CD4-positive, alpha-beta T cell treated with Interleukin-6 for 4 hours (primary cell): ENCODE data around the gene DBP.

Source experiments
- DNase-seq: peaks from one replicate; pipeline ENCODE4 v3.0.0-alpha.2; 2020; ENCODE audit warnings: mixed read lengths

DBP gene

DNA sequence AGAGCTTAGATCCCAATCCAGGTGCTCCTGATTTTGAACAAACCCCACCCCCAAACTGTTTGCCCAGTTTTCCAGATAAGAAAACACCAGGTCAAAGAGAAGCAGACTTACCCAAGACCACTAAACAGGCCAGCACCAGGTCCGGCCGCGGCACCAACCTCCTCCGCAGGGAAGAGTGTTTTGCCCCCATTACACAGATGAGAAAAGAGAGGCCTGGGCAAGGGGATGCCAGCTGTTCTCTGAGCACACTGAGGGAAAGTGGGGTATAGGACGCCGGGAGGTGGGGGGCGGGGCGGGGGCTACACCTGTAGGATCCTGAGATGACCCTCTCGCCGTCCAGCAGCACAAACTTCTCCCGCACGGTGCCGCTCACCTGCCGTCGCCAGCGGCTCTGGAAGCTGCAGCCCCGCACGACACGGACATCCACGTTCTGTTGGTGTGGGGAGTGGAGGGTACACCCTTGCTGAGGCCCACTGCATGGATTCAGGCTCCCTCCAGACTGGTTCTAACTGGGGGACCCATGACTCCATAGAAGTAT, 27.5 kb downstream of the DBP start:
- no peak for DNase-seq

DNA sequence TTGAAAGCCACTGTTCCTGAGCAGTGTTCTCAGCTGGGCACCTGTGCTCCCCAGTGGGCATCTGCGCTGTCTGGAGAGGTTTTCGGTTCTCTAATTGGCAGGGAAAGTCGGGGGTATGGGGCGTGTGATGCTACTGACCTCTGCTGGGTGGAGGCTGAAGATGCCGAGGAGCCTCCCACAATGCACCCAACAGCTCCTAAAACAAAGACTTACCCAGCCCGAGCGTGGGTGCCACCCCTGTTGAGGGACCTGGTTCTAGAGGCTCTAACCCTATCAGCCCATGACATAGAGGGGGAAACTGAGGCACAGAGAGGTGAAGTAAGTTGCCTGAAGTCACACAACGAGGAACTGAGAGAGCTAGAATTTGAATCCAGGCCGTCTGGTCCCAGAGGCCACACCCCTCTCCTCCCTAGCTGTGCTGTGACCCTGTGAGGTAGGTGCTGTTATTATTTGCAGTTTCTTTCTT, 28.3 kb downstream of the DBP start:
- peak; percentile 72 for DNase-seq

DNA sequence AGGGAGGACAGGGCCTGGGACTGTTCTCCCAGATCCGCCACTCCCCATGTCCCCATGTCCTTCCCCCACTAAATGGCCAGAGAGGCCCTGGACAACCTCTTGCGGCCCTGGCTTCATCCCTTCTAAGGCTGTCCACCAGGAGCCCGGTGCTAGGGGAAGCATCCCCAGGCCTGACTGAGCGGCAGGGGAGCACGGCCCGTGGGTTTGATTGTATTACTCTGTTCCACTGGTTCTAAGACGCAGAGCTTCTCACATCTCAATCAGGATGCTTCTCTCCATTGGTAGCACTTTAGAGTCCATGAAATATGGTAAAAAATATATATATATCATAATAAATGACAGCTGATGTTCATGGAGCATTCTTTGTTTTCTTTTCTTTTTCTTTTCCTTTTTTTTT, 29.8 kb downstream of the DBP start:
- no peak for DNase-seq

DNA sequence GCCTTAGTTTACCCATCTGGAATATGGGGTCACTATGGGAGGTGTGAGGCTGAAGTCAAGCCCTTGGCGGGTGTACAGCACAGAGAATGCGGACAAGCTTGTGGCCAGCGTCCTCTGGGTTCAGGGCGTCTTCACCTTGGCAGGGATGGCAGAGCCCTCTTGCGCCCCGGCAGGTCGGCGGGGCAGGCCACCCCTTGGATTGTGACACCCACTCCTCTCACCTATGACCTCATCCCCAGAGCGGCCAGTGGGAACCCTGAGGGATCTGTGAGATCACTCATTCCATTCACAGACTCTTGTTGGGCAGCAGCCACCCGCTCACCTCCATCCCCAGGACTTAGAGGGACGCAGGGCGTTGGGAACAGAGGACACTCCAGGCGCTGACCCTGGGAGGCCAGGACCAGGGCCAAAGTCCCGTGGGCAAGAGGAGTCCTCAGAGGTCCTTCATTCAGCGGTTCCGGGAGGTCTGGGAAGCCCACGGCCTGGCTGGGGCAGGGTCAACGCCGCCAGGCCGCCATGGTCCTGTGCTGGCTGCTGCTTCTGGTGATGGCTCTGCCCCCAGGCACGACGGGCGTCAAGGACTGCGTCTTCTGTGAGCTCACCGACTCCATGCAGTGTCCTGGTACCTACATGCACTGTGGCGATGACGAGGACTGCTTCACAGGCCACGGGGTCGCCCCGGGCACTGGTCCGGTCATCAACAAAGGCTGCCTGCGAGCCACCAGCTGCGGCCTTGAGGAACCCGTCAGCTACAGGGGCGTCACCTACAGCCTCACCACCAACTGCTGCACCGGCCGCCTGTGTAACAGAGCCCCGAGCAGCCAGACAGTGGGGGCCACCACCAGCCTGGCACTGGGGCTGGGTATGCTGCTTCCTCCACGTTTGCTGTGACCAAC, 30.5 kb downstream of the DBP start, which contains the start of gene SPACA4:
TSS of gene SPACA4 (plus strand) at position 280 of the 896 bp plus-strand sequence. CDS start at position 517, 237 bp downstream.
- DNase-seq = no peak

DNA sequence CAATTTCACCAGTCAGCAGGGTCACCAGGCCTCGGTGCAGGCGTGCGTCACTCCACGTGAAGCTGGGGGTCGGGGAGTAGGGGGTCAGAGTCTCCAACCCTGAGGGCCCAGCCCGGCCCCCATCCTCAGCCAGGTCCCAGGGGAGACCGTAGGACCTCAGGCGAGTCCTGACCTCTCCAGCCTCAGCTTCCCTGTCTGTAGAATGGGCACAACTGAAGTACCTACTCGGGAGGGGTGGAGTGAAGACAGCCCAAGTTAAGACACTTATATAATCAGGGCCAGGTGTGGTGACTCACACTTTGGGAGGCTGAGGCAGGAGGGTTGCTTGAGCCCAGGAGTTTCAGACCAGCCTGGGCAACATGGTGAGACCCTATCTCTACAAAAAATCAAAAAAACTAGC, 33.3 kb downstream of the DBP start:
- DNase-seq = no peak

DNA sequence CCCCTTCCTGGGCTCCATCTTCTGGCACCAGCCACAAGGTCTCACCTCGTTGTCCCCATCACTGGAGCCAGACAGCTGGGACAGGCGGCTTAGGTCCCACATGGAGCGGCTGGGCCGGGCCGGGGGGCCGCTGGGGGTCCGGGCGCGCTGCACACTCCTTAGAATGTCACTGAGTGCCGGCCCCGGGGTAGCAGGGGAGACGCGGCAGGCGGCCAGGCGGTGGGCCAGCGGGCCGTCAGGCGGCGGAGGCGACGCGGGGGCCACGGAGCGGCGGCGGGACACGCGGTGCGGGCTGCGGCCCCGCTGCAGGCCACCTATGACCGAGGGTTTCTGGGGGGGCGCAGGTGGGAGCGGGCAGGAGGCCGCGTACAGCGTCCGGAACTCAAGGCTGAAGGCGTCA, 33.7 kb downstream of the DBP start:
- DNase-seq = no peak

DNA sequence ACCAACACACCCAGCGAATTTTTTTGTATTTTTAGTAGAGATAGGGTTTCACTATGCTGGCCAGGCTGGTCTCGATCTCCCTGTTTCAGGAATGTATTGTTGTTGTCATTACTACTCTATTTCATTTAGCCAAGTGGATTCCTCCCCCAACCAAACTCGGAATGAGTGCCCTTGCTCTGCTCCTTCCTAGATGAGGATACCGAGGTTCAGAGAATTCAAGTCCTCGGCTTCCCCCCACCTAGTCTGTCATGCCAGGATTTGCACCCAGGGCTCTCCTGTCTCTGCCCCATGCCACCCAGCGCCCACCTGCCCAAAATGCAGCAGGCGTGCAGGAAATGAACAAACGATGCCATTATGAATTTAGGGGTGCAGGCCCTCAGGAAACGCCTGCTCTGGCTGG, 34.2 kb downstream of the DBP start:
- no peak for DNase-seq

DNA sequence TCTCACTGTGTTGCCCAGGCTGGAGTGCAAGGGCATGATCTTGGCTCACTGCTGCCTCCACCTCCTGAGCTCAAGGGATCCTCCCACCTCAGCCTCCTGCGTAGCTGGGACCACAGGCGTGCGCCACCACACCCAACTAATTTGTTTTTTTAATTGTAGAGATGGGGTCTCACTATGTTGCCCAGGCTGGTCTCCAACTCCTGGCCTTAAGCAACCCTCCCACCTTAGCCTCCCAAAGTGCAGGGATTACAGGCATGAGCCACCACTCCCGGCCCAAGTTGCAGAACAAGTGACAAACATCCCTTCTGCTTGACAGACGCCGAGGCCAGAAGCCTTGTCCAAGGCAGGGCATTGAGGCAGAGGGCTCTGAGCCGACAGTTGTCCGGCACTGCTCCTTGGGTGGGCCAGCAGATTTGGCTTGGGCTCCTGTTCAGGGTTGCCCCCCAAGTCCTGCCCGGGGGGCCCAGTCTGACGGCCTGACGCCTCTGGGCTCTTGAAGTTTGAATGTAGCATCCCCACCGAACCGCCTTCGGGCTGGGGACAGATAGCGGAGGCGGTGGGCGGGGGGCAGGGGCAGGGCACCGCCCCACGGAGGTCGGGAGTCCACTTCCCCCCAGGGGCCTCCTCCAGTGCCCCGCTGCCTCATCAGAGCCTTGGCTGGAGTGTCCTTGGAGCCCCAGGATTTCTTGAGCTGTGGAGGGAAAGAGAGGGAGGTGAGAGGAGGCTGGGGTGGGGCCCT, 36.3 kb downstream of the DBP start:
- DNase-seq = no peak

DNA sequence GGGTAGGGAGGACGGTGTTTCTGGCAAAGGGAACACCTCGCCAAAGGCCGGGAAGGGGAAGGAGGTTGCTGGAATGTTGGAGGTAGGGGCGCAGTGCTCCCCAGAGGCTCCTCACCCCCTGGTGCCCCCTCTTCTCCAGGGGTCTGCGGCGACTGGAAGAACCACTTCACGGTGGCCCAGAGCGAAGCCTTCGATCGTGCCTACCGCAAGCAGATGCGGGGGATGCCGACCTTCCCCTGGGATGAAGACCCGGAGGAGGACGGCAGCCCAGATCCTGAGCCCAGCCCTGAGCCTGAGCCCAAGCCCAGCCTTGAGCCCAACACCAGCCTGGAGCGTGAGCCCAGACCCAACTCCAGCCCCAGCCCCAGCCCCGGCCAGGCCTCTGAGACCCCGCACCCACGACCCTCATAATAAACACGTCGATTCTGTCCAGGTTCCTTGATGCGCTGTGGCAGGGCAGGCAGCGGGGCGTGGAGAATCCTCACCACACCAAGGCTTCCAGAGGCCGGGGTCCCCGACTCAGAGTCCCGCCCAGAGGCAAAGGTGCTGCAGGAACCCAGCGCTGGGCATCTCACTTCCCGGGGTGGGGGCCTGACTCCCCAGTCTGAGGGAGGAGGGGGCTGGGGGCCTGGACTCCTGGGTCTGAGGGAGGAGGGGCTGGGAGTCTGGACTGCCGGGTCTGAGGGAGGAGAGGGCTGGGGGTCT, 38.0 kb downstream of the DBP start:
- no peak for DNase-seq

DNA sequence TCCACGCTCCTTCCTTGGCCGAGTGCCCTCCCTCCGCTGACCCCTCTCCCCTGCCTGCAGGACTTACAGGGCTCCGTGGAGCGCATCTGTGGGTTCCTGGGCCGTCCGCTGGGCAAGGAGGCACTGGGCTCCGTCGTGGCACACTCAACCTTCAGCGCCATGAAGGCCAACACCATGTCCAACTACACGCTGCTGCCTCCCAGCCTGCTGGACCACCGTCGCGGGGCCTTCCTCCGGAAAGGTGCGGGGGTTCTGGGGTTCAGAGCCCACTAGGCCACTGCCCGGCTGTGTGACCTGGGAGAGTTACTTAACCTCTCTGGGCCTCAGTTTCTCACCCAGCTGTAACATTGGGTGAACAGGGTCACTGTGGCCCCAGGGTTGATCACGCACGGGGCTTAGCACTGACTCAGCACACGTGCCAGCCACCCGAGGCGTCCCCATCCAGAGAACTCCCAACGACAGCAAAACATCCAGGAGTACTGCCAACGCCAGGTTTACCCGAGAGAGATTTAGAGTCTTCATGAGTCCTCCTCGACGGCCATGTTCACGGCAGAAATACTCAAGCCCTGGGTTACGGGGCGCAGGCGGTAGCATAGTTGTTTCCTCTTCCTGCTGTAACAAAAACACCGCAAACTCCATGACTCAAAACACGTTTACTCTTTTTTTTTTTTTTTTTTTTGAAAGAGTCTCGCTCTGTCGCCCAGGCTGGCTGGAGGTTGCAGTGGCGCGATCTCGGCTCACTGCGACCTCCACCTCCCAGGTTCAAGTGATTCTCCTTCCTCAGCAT, 40.3 kb downstream of the DBP start:
- peak; percentile 62 for DNase-seq

DNA sequence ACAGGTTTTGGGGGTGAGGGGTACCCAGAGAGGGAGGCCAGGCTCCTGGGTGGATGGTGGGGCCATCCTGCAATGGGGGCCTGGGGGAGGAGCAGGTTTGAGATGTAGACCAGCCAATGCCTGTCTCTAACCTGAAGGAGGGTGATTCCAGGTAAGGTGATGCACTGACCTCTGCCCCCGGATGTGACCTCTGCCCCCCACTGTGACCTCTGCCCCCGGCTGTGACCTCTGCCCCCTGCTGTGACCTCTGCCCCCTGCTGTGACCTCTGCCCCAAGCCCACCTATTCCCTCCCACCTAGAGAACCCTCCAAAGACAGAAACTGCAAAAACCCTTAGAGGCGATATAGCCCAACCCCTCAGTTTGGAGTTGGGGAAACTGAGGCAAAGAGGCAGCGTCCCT, 40.9 kb downstream of the DBP start:
- no peak for DNase-seq

DNA sequence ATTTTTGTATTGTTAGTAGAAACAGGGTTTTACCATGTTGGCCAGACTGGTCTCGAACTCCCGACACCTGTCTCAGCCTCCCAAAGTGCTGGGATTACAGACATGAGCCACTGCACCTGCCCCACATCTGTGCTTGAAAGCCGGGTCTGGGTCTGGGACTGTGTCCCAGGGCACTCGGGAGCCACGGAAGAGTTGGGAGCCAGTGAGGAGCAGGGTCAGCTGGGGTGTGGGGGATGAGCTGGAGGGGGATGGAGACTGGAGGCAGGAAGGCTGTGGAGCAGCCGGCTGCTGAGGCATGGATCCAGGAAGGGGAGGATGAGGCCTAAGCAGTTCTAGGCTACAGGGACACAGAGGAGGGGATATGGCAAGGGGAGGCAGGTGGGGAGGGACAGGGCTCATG, 41.3 kb downstream of the DBP start:
- no peak for DNase-seq

DNA sequence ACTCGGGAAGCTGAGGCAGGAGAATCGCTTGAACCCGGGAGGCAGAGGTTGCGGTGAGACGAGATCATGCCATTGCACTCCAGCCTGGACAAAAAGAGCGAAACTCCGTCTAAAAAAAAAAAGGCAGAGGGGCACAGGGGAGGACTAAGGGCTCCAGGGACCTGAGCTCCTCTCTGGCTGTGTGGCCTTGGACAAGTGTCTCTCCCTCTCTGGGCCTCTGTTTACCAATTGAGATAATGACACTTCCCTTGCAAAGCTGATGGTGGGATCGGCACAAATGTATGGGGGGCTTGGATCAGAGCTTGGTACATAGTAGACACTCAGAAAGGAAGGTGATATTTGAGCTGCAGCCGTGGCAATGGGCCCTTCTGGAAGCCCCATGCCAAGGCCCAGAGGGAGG, 42.0 kb downstream of the DBP start:
- no peak for DNase-seq

DNA sequence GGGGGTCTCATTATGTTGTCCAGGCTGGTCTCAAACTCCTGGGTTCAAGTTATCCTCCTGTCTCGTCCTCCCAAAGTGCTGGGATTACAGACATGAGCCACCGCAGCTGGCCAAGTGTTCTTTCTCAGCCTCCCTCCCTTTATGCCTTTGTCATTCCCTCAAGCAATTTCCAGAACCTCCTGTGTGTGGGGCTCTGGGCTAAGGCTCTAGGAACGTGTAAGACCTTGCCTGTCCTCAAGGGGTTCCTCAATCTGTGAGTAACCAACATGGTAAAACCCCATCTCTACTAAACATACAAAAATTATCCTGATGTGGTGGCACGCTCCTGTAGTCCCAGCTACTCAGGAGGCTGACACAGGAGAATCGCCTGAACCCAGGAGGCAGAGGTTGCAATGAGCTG, 46.2 kb downstream of the DBP start:
- DNase-seq = no peak

DNA sequence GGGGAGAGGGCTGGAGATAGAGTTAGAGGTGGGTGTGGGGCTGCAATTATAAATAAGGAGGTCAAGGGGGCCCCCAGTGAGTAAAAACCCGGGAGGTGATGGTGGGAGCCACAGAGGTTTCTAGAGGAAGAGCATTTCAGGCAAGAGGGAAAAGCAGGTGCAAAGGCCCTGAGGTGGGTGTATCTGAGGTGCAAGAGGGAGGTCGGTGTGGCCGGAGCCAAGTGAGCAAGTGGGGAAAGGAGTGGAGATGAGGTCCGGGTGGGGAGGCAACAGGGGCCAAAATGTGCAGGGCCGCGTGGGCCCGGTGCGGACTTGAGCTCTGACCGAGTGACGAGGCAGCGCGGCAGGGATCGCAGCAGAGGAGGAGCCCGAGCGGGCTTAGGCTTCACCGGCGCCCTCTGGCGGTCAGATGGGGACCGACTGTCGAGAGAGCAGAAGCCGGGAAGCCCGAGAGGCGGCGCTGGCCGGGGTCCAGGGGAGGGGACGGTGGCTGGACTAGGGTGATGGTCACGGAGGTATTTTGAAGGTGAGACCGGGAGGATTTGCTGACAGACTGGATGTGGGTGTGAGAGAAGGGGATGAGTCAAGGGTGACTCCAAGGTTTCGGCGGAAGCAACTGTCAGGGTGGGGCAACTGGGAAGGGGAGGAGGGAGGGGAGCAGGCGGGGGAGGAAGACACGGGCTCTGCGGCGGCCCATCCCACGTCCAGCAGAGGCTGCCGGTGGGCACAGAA, 48.3 kb downstream of the DBP start:
- DNase-seq = peak; percentile 90

DNA sequence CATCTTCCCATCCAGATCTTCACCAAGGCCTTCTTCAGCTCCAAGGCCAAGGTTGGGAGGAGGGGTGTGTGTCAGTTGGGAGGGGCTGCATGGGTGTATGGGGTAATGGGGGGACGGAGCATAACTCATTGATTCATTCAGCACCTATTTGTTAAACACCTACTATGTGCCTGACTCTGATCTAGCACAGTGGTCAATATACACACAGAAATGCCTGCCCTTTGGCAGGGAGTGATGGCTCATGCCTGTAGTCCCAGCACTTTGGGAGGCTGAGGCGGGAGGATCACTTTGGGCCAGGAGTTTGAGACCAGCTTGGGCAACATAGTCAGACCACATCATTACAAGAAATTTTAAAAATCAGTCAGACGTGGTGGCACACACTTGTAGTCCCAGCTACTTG, 49.8 kb downstream of the DBP start:
- DNase-seq = no peak

DNA sequence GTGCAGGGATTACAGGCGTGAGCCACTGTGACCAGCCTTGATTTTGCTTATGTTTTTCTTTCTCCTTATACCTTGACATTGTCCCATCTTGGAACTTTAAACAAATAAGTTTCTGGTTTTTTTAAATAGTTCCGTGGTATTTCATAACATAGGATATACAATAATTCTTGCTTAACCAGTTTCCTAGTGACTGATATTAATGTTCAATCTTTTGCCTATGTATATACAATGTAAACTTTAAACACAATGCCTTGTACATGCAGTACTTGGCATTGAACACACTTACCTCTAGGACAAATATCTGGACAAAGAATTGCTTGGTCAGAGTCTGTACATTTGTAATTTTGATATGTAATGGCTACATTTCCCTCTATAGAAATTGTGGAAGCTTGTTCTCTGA, 55.0 kb downstream of the DBP start:
- DNase-seq = no peak
